Effector memory CD8-positive, alpha-beta T cell (primary cell): ENCODE measurements around the gene GFRA3.
"Not testable (repeated sequence)": the region's sequence is repeated elsewhere in the genome, so short reads cannot be mapped to it uniquely, and the experiment has no call there.

Source experiments
- ATAC-seq: fragments of 150-1000 bp; cut with Tn5 transposase; replicated peaks from 2 replicates; pipeline ENCODE4 v1.10.0; 2021; ENCODE audit warnings: mild to moderate bottlenecking, moderate library complexity
- DNase-seq, 3 experiments: peaks; one replicate each; pipeline ENCODE4 v3.0.0; 2021
- H3K27ac Mint-ChIP-seq, 2 donors: one replicate each; pipeline ENCODE4 v1.8.0; 2022; ENCODE audit warnings: mild to moderate bottlenecking in 2 of 2, mixed read lengths in 2 of 2, moderate library complexity in 2 of 2
- H3K27me3 Mint-ChIP-seq, 2 donors: one replicate each; pipeline ENCODE4 v1.8.0; 2022; ENCODE audit warnings: mixed read lengths in 2 of 2
- H3K36me3 Mint-ChIP-seq: one replicate; pipeline ENCODE4 v1.8.0; 2022; ENCODE audit warnings: mild to moderate bottlenecking, moderate library complexity, mixed read lengths; ENCODE audit not compliant: insufficient read depth
- H3K4me1 Mint-ChIP-seq, 2 donors: one replicate each; pipeline ENCODE4 v1.8.0; 2022; ENCODE audit warnings: low read depth in 2 of 2, mixed read lengths in 2 of 2
- H3K4me3 Mint-ChIP-seq, 2 donors: one replicate each; pipeline ENCODE4 v1.8.0; 2022; ENCODE audit warnings: mild to moderate bottlenecking in 2 of 2, mixed read lengths in 2 of 2, moderate library complexity in 2 of 2
- H3K9me3 Mint-ChIP-seq, 2 donors: one replicate each; pipeline ENCODE4 v1.8.0; 2022; ENCODE audit warnings: mixed read lengths in 2 of 2
- total RNA-seq, 9 experiments: gene quantifications; one replicate each; lab custom pipeline; 2026; lab: John Stamatoyannopoulos, UW

The GFRA3 gene, protein sequence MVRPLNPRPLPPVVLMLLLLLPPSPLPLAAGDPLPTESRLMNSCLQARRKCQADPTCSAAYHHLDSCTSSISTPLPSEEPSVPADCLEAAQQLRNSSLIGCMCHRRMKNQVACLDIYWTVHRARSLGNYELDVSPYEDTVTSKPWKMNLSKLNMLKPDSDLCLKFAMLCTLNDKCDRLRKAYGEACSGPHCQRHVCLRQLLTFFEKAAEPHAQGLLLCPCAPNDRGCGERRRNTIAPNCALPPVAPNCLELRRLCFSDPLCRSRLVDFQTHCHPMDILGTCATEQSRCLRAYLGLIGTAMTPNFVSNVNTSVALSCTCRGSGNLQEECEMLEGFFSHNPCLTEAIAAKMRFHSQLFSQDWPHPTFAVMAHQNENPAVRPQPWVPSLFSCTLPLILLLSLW
- 0 to 0.23 (median 0) reads per million in 9 experiments for total RNA-seq

DNA sequence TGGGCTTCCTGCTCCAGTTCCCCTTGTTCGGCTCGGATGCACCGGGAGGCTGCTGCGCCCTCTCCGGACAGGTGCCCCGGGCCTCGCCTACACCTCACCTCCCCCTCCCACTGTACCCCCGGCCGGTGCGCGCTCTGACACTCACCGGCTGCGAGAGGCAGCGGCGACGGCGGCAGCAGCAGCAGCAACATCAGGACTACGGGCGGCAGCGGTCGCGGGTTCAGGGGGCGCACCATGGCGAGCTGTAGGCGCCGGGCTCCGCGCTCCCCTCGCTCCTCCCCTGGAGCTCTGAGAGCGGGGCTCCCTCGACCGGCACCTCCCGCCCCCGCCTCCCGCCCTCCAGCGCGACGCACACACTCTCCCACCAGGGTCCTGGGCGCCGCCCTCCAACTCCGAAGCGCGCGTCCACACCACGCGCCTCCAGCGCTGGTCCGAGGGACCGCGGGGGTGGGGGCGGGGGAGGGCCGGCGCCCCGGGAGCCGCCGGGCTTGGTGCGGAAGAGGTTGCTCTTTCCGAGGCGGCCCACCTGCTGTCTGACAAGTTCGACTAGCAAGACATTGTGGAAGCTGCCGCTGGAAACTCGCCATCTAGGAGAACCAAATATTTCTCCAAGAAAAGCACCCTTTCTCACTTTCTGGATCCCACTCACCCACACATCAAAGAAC lies at the start of gene GFRA3:
Gene GFRA3, minus strand, starts transcription at position 433 of the 665 bp plus-strand sequence. Its CDS starts 197 bp downstream, at position 236.
- H3K4me3 Mint-ChIP-seq = peak within 1 kb of the TSS; percentile 37 to 46
- peaks cover 17 to 47% of the 10 kb centered on the region in 2 donors for H3K27me3 Mint-ChIP-seq
- H3K36me3 Mint-ChIP-seq = peaks cover 6% of the 10 kb centered on the region
- ATAC-seq (peak; percentile 44), DNase-seq (no peak)
- H3K27ac Mint-ChIP-seq = no peak within 1 kb of the TSS
- H3K4me1 Mint-ChIP-seq = peaks cover 4 to 6% of the 10 kb centered on the region in 2 donors
- no peaks in the 10 kb centered on the region for H3K9me3 Mint-ChIP-seq

DNA sequence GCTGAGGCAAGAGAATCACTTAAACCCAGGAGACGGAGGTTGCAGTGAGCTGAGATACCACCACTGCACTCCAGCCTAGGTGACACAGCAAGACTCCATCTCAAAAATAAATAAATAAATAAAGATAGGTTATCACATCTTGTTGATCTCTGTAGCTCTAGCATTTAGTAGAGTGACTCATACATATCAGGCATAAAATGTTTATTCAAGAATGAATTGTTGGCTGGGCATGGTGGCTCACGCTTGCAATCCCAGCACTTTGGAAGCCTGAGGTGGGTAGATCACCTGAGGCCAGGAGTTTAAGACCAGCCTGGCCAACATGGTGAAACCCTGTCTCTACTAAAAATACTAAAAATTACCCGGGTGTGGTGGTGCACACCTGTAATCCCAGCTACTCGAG lies 43.8 kb upstream of the GFRA3 start:
- not testable (repeated sequence) for H3K4me1 Mint-ChIP-seq, H3K27ac Mint-ChIP-seq, H3K9me3 Mint-ChIP-seq, ATAC-seq, H3K36me3 Mint-ChIP-seq, DNase-seq, H3K27me3 Mint-ChIP-seq, H3K4me3 Mint-ChIP-seq

DNA sequence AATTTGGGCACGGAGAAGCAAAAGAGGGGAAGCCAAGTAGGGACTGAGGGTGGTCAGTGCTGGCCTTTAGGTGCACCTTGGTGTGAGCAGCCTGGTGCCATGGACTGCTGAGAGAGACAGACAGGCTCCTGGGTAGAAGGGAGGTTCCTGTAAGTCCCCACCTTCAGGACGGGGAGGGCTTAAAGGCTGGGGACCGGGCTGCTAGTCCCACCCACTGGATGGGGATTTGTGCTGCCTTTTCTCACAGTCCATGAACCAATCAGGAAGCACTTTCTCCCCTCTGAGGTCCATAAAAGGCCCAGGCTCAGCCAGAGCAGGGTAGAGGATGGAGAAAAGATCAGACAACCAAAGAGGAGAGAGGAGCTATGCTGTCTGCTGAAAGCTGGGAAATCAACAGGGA lies 41.9 kb upstream of the GFRA3 start:
- Mint-ChIP-seq H3K4me3 (no peak overlapping the region), H3K27ac (no peak overlapping the region), H3K9me3 (no peaks in the 10 kb centered on the region), H3K4me1 (no peaks in the 10 kb centered on the region), H3K36me3 (peaks cover 3% of the 10 kb centered on the region), H3K27me3 (no peaks in the 10 kb centered on the region)
- no peak for ATAC-seq
- DNase-seq = no peak

DNA sequence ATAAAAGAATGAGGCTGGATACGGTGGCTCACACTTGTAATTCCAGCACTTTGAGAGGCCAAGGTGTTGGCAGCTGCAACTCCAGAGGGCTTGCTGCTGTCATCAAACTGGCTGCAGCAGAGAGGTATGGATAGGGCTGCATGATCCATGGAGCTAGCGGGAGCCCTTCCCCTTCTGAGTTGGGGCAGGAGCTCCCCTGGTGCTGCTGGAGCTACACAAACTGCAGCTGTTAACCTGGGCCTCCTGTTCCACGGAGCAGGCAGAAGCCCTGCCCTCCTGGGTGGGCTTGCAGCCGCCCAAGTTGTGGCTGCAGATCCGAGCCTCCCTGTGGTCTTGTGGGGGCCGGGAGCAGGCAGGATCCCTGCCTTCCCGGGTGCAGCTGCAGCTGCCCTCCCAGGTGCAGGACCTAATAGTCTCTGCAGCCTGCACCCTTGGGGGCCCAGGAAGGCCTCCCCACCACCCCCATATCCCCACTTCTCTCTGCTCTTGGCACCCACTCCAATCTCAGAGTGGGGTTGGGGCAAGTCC lies 41.4 kb upstream of the GFRA3 start:
- H3K36me3 Mint-ChIP-seq = peaks cover 1% of the 10 kb centered on the region
- no peaks in the 10 kb centered on the region for H3K4me1 Mint-ChIP-seq
- H3K9me3 Mint-ChIP-seq = no peaks in the 10 kb centered on the region
- no peak overlapping the region for H3K4me3 Mint-ChIP-seq
- no peaks in the 10 kb centered on the region for H3K27me3 Mint-ChIP-seq
- ATAC-seq (no peak), DNase-seq (no peak)
- H3K27ac Mint-ChIP-seq = no peak overlapping the region

DNA sequence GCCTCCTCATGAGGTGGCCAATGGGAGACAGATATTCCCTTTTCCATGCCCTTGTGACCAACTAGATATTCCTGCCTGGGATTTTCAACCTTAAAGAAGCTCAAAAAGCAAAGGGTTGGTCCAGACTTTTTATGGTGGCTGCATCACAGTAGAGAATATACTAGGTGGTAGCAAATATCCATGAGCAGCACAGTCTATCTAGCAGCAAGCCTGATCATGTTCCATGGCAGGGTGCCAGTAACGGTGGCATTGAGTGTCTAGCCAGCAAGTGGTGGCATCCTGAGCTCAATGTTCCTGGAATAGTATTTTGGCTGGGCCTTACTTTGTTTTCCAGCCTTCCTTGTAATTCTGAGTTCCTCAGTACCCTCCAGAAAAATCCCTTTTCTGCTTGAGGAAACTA lies 31.4 kb upstream of the GFRA3 start:
- Mint-ChIP-seq H3K27ac (no peak overlapping the region), H3K36me3 (no peaks in the 10 kb centered on the region), H3K9me3 (no peaks in the 10 kb centered on the region), H3K4me1 (no peaks in the 10 kb centered on the region), H3K27me3 (no peaks in the 10 kb centered on the region), H3K4me3 (no peak overlapping the region)
- no peak for ATAC-seq
- DNase-seq = no peak

DNA sequence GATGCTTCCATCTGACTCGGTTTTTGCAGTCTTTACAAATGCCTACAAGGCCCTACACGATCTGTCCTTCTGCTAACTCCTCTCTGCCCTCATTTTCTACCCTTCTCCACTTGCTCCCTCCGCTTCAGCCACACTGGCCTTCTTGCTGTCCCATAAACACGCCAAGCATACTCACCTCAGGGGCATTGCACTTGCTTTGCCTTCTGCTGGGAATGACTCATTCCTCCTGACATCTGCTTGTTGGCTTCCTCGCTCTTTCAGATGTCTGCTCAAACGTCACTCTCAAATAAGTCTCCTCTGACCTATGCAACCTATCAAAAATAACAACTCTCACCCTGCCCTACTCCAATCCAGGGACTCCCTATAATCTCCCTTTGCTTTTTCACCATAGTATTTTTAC lies 29.0 kb upstream of the GFRA3 start:
- H3K4me3 Mint-ChIP-seq = no peak overlapping the region
- no peaks in the 10 kb centered on the region for H3K27me3 Mint-ChIP-seq
- H3K27ac Mint-ChIP-seq = peak overlapping the region in 1 of 2 donors; percentile 11
- no peaks in the 10 kb centered on the region for H3K36me3 Mint-ChIP-seq
- H3K4me1 Mint-ChIP-seq = peaks cover 0 to 2% of the 10 kb centered on the region in 2 donors
- H3K9me3 Mint-ChIP-seq = no peaks in the 10 kb centered on the region
- ATAC-seq (no peak), DNase-seq (no peak)

DNA sequence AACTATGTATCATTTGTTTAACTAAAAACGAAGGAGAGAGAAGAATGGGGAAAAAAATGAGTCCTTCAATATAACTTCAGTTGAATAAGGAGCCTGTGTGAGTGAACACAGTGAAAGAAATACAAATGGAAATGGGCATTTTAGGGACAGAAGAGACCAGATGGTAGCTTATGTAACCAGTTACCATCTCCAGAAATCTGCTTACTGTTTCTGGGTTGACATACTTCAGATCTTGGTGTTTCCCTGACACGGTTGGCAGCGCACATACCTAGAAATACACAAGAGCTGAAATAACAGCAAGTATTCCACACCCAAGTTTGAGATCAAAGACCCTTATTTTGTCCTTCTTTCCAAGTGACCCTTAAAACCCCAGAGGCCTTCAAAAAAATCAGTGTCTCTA lies 14.9 kb upstream of the GFRA3 start:
- Mint-ChIP-seq H3K4me3 (no peak overlapping the region), H3K36me3 (peaks cover 2% of the 10 kb centered on the region), H3K27me3 (no peaks in the 10 kb centered on the region), H3K27ac (no peak overlapping the region), H3K9me3 (no peaks in the 10 kb centered on the region), H3K4me1 (no peaks in the 10 kb centered on the region)
- DNase-seq (no peak), ATAC-seq (no peak)

DNA sequence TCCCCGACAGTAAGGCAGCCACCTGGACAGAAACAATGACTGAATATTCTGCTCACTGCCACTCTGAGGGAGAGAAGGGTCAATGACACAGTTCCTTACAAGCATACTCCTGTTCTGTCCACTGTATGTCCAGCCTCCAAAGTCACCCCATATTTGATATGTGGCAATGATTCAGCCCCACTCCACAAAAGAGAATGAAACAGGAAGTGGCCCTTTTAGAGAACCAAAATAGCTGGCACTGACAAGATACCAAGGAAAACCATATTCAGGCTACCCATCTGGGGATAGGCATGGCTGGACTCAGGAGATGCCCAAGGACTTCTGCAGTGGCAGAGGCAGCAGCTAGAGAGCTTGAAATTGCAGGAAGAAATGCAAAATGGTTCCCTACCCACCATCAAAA lies 12.8 kb upstream of the GFRA3 start:
- ATAC-seq (no peak), DNase-seq (no peak)
- H3K4me3 Mint-ChIP-seq = no peak overlapping the region
- peaks cover 2% of the 10 kb centered on the region for H3K36me3 Mint-ChIP-seq
- H3K27ac Mint-ChIP-seq = no peak overlapping the region
- H3K9me3 Mint-ChIP-seq = no peaks in the 10 kb centered on the region
- no peaks in the 10 kb centered on the region for H3K4me1 Mint-ChIP-seq
- no peaks in the 10 kb centered on the region for H3K27me3 Mint-ChIP-seq

DNA sequence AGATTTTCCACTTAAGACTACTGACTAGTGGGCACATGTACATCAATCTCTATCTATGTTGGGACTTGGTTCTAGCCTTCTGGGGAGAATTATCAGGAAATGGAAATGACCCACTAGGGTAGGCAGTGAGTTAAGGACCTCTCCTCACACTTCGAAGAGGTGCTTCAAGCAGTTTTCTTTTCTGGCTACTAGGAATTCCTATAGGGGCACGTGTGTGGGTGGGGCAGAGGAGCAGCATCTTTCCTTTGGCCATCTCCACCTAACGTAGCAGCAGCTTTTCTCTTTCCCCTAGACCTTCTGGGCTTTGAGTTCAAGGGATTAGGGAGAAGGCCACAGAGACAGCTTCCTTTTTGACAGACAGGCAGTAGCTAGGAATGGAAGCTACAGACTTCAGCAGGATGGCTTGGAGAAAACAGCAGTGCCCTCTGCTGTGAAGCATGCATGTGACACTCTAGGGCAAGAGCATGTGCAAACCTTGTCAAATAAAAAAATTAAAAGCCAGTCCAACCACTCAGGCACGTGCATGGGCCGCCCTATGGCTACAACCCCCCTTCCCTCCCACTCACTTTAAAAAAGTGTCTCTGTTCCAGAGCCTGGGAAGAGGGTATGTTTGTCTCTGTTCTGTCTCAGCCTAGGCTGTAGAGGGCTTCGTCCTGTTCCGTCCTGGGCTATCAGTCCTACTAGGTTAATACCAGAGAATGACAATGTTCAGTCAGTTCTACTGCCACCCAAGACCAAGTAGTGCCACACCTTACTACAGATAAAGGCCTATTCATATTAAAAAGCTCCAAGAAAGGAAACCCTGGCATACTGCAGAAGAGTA lies 8.7 kb upstream of the GFRA3 start:
- no peak overlapping the region for H3K4me3 Mint-ChIP-seq
- no peak for DNase-seq

DNA sequence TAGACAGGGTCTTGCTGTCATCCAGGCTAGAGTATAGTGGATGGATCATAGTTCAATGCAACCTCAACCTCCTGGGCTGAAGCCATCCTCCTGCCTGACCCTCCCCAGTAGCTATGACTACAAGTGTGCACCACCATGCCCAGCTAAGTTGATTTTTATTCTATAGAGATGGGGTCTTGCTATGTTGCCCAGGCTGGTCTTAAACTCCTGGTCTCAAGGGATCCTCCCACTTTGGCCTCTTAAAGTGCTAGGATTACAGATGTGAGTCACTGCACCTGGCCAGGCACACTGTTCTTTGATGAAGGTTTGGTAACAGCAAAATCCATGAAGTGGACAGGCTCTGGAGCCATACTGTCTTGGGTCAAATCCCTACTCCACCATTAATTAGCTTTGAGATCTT lies 6.5 kb upstream of the GFRA3 start:
- H3K36me3 Mint-ChIP-seq = peaks cover 6% of the 10 kb centered on the region
- H3K4me3 Mint-ChIP-seq = no peak overlapping the region
- peaks cover 0 to 13% of the 10 kb centered on the region in 2 donors for H3K27me3 Mint-ChIP-seq
- no peak for ATAC-seq
- no peaks in the 10 kb centered on the region for H3K4me1 Mint-ChIP-seq
- no peak for DNase-seq
- H3K27ac Mint-ChIP-seq = no peak overlapping the region
- no peaks in the 10 kb centered on the region for H3K9me3 Mint-ChIP-seq

More for the DNA sequence above, 8.7 kb upstream of the GFRA3 start:
- no peaks in the 10 kb centered on the region for H3K27me3 Mint-ChIP-seq
- peaks cover 2% of the 10 kb centered on the region for H3K36me3 Mint-ChIP-seq
- no peak overlapping the region for H3K27ac Mint-ChIP-seq
- H3K4me1 Mint-ChIP-seq = no peaks in the 10 kb centered on the region
- ATAC-seq = no peak
- no peaks in the 10 kb centered on the region for H3K9me3 Mint-ChIP-seq

DNA sequence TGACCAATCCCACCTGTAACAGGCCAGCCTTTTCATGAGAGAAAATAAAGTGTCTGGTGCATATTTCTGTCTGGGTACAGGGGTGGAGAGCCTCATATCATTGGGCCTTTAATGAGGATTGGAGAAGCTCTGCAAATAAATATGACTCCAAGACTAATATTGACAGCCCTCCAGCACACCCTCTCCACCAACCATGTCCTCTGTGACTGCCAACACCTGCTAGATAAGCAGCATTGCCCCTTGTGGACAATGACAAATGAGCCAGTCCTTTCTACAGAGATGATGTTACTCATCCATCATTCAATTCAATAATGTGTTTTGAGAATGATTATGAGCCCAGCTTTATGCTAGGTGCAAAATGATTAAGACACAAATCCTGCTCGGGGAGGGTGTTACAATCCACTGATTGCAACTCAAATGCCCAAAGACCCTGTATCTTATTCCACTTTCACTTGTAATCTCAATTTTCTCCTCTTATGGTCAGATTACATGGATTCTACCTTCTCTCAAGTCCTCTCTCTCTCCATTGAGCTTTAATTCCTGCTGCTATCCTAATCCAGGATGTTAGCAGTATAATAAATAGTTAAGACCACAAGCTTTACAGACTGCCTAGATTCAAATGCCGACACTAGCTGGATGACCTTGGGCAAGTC lies 2.1 kb upstream of the GFRA3 start:
- ATAC-seq (no peak), DNase-seq (no peak)
- Mint-ChIP-seq H3K4me1 (peaks cover 4 to 6% of the 10 kb centered on the region in 2 donors), H3K27ac (no peak overlapping the region), H3K4me3 (no peak overlapping the region), H3K36me3 (peaks cover 6% of the 10 kb centered on the region), H3K9me3 (no peaks in the 10 kb centered on the region), H3K27me3 (peaks cover 12 to 47% of the 10 kb centered on the region in 2 donors)

DNA sequence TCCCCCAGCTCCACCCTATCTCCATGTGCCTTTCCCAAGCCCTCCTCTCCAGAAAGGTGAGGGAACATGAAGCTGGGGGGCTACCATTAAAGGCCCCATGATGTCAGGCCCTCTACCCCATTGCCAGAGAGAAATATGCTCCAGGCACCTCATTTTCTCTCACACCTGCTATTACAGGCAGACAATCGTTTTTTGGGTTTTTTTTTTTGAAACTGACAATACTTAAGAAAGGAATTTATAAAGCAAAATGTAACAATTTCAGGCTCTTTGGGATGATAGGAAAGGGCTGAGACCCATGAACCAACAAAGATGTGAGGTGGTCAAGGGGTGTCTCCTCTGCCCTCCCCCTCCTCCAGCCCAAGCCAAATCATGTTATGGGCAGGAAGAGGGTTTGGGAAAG lies 1.5 kb upstream of the GFRA3 start:
- Mint-ChIP-seq H3K36me3 (peaks cover 6% of the 10 kb centered on the region), H3K27ac (no peak overlapping the region), H3K9me3 (no peaks in the 10 kb centered on the region), H3K4me3 (no peak overlapping the region), H3K4me1 (peaks cover 4 to 6% of the 10 kb centered on the region in 2 donors), H3K27me3 (peaks cover 17 to 47% of the 10 kb centered on the region in 2 donors)
- DNase-seq = no peak
- no peak for ATAC-seq

DNA sequence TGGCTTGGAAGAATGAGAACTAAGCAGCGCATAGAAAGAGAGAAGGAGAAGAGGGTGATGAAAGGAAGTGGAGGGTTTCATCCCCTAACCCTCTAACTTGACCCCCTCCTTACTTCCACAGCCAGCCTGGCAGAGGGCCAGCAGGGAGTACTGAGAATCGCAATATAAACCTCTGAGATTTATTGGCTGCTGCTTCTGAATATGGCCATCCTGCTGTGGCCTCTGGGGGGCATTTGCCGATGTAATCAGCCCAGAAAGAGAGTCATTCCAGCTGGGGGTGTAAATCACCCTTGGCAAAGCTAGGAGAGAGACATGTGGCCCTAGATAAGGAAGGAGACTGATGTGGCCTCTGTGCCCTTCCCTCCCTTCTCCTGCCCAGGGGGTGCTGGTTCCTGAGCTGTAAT lies 960 bp upstream of the GFRA3 start:
- DNase-seq = no peak
- no peaks in the 10 kb centered on the region for H3K9me3 Mint-ChIP-seq
- H3K4me1 Mint-ChIP-seq = peaks cover 4 to 6% of the 10 kb centered on the region in 2 donors
- H3K27me3 Mint-ChIP-seq = peaks cover 17 to 47% of the 10 kb centered on the region in 2 donors
- H3K36me3 Mint-ChIP-seq = peaks cover 6% of the 10 kb centered on the region
- H3K4me3 Mint-ChIP-seq = no peak overlapping the region
- H3K27ac Mint-ChIP-seq = no peak overlapping the region
- no peak for ATAC-seq
